ENCODE results near the gene EIF4A2.

The EIF4A2 gene

GRCh38 chr3:186757214-186757613, 26.2 kb upstream of the EIF4A2 start:
- Histone ChIP-seq H3K4me1 (ENCODE audit: low read length) (peaks cover 4% of the 10 kb centered on the region; the same call in 1 of the 2 replicates), H3K4me3 (ENCODE audit: low read length) (no peak overlapping the region), H3K9me3 (ENCODE audit: insufficient read depth, low read length) (no peaks in the 10 kb centered on the region), H3K9ac (ENCODE audit: low read length) (no peak overlapping the region), H3K79me2 (ENCODE audit: low read length) (no peaks in the 10 kb centered on the region), H3K27me3 (ENCODE audit: low read depth, low read length) (no peaks in the 10 kb centered on the region), H2AFZ (ENCODE audit: low read depth, low read length) (no peak overlapping the region), H3K4me2 (ENCODE audit: low read length) (no peak overlapping the region), H3K36me3 (replicated peaks; ENCODE audit: low read depth, low read length) (no peaks in the 10 kb centered on the region), H4K20me1 (ENCODE audit: insufficient read depth, low read length) (no peaks in the 10 kb centered on the region), H3K27ac (ENCODE audit: low read length) (no peak overlapping the region)
- no peak for TF ChIP-seq EZH2phosphoT487 (IDR thresholded peaks at IDR 0.05; ENCODE audit: low read depth)
- TF ChIP-seq, protein P1, sequence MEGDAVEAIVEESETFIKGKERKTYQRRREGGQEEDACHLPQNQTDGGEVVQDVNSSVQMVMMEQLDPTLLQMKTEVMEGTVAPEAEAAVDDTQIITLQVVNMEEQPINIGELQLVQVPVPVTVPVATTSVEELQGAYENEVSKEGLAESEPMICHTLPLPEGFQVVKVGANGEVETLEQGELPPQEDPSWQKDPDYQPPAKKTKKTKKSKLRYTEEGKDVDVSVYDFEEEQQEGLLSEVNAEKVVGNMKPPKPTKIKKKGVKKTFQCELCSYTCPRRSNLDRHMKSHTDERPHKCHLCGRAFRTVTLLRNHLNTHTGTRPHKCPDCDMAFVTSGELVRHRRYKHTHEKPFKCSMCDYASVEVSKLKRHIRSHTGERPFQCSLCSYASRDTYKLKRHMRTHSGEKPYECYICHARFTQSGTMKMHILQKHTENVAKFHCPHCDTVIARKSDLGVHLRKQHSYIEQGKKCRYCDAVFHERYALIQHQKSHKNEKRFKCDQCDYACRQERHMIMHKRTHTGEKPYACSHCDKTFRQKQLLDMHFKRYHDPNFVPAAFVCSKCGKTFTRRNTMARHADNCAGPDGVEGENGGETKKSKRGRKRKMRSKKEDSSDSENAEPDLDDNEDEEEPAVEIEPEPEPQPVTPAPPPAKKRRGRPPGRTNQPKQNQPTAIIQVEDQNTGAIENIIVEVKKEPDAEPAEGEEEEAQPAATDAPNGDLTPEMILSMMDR (IDR thresholded peaks at IDR 0.05; ENCODE audit: low read depth, low read length) = no peak

- Histone ChIP-seq H4K20me1 (ENCODE audit: insufficient read depth, low read length) (no peaks in the 10 kb centered on the region), H3K9me3 (ENCODE audit: insufficient read depth, low read length) (no peaks in the 10 kb centered on the region), H3K4me3 (ENCODE audit: low read length) (no peak overlapping the region), H2AFZ (ENCODE audit: low read depth, low read length) (no peak overlapping the region), H3K9ac (ENCODE audit: low read length) (no peak overlapping the region), H3K4me2 (ENCODE audit: low read length) (no peak overlapping the region), H3K4me1 (ENCODE audit: low read length) (peaks cover 4% of the 10 kb centered on the region; the same call in 1 of the 2 replicates), H3K27me3 (ENCODE audit: low read depth, low read length) (no peaks in the 10 kb centered on the region), H3K79me2 (ENCODE audit: low read length) (no peaks in the 10 kb centered on the region), H3K27ac (ENCODE audit: low read length) (no peak overlapping the region), H3K36me3 (replicated peaks; ENCODE audit: low read depth, low read length) (no peaks in the 10 kb centered on the region)
- no peak for TF ChIP-seq EZH2phosphoT487 (IDR thresholded peaks at IDR 0.05; ENCODE audit: low read depth)
- TF ChIP-seq, protein P1 (IDR thresholded peaks at IDR 0.05; ENCODE audit: low read depth, low read length) = no peak
Observed at GRCh38 chr3:186757686-186758220, 25.6 kb upstream of the EIF4A2 start.

DNA sequence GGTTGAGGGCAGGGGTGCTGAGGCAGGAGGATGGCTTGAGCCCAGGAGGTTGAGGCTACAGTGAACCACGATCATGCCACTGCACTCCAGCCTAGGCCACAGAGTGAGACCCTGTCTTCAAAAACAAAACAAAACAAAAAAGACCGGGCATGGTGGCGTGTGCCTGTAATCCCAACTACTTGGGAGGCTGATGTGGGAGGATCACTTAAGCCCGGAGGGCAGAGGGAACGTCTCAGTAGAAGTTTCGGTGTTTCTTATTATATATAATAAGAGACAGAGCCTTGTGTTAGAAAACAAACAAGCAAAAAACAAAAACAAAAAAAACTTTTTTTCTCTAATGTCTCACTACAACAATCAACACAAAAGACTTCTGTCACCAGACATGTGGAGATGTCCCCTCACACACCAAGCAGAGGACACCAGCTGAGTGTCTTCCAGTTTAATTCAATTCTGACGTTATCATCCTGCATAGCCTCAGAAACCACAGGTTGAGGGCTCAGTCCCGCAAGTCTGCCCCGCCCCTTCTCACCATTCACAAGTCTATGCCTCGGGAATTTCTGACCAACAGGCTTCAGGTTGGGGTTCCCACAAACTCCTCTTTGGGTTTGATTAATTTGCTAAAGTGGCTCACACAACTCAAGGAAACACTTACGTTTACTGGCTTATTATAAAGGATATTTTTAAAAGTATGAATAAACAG, 24.0 kb upstream of the EIF4A2 start:
- no peaks in the 10 kb centered on the region for H3K4me1 ChIP-seq (ENCODE audit: low read length)
- H3K36me3 ChIP-seq (replicated peaks; ENCODE audit: low read depth, low read length) = no peaks in the 10 kb centered on the region
- no peak for TF ChIP-seq EZH2phosphoT487 (IDR thresholded peaks at IDR 0.05; ENCODE audit: low read depth)
- TF ChIP-seq, protein P1 (IDR thresholded peaks at IDR 0.05; ENCODE audit: low read depth, low read length) = no peak
- H4K20me1 ChIP-seq (ENCODE audit: insufficient read depth, low read length) = no peaks in the 10 kb centered on the region
- H3K79me2 ChIP-seq (ENCODE audit: low read length) = no peaks in the 10 kb centered on the region
- H3K9me3 ChIP-seq (ENCODE audit: insufficient read depth, low read length) = no peaks in the 10 kb centered on the region
- H3K27ac ChIP-seq (ENCODE audit: low read length) = no peak overlapping the region
- no peak overlapping the region for H3K9ac ChIP-seq (ENCODE audit: low read length)
- H3K27me3 ChIP-seq (ENCODE audit: low read depth, low read length) = no peaks in the 10 kb centered on the region
- H3K4me2 ChIP-seq (ENCODE audit: low read length) = no peak overlapping the region
- H3K4me3 ChIP-seq (ENCODE audit: low read length) = no peak overlapping the region
- no peak overlapping the region for H2AFZ ChIP-seq (ENCODE audit: low read depth, low read length)

GRCh38 chr3:186760141-186760833, 23.1 kb upstream of the EIF4A2 start:
- no peak overlapping the region for H3K4me3 ChIP-seq (ENCODE audit: low read length)
- H3K27ac ChIP-seq (ENCODE audit: low read length) = no peak overlapping the region
- no peaks in the 10 kb centered on the region for H3K27me3 ChIP-seq (ENCODE audit: low read depth, low read length)
- H3K9ac ChIP-seq (ENCODE audit: low read length) = no peak overlapping the region
- H3K4me2 ChIP-seq (ENCODE audit: low read length) = no peak overlapping the region
- H4K20me1 ChIP-seq (ENCODE audit: insufficient read depth, low read length) = no peaks in the 10 kb centered on the region
- H3K4me1 ChIP-seq (ENCODE audit: low read length) = no peaks in the 10 kb centered on the region
- no peak overlapping the region for H2AFZ ChIP-seq (ENCODE audit: low read depth, low read length)
- no peaks in the 10 kb centered on the region for H3K9me3 ChIP-seq (ENCODE audit: insufficient read depth, low read length)
- no peaks in the 10 kb centered on the region for H3K36me3 ChIP-seq (replicated peaks; ENCODE audit: low read depth, low read length)
- TF ChIP-seq EZH2phosphoT487 (IDR thresholded peaks at IDR 0.05; ENCODE audit: low read depth) = no peak
- TF ChIP-seq, protein P1 (IDR thresholded peaks at IDR 0.05; ENCODE audit: low read depth, low read length) = no peak
- no peaks in the 10 kb centered on the region for H3K79me2 ChIP-seq (ENCODE audit: low read length)

Data from OCI-LY3 (cell line).